Heart right ventricle (tissue), 16 donors: Measurements from ENCODE around the gene EXT2. TPM values are rescaled to one million over a fixed set of nuclear protein-coding genes. Genes with fewer than 3 reads are reported as not detected.

ENCODE experiments used
- ATAC-seq, 8 donors: fragments of 200-7000 bp; cut with Tn5 transposase; one replicate each; pipeline ENCODE4 v1.9.1; 2020; ENCODE audit warnings: mild to moderate bottlenecking in 8 of 8, moderate library complexity in 8 of 8, moderate number of reproducible peaks in 1 of 8
- DNase-seq, 2 donors: peaks; one replicate each; pipeline ENCODE4 v3.0.0-alpha.2; 2020
- H3K27ac ChIP-seq, 10 donors: fragments of 200-600 bp; sonication (generic) in 2 of 10; one replicate each; pipeline versions ENCODE4 v1.5.0 to v1.8.0; 2020 to 2022; ENCODE audit warnings: mild to moderate bottlenecking in 3 of 10
- H3K27me3 ChIP-seq, 7 donors: fragments of 200-600 bp; one replicate each; pipeline ENCODE4 v1.8.0; 2021 to 2022; ENCODE audit warnings: mild to moderate bottlenecking in 2 of 7
- H3K36me3 ChIP-seq, 9 donors: fragments of 200-600 bp; sonication (generic) in 1 of 9; one replicate each; pipeline versions ENCODE4 v1.5.0 to v1.8.0; 2020 to 2022; ENCODE audit warnings: mild to moderate bottlenecking in 2 of 9
- H3K4me1 ChIP-seq, 9 donors: fragments of 200-600 bp; sonication (generic) in 1 of 9; one replicate each; pipeline versions ENCODE4 v1.5.0 to v1.8.0; 2020 to 2022; ENCODE audit warnings: mild to moderate bottlenecking in 4 of 9
- H3K4me3 ChIP-seq, 10 donors: fragments of 200-600 bp; sonication (generic) in 2 of 10; one replicate each; pipeline versions ENCODE4 v1.5.0 to v1.8.0; 2020 to 2022; ENCODE audit warnings: mild to moderate bottlenecking in 7 of 10, moderate library complexity in 2 of 10
- H3K9me3 ChIP-seq, 11 donors: fragments of 200-600 bp in 10 of 11; sonication (generic) in 2 of 11; one replicate each; pipeline versions ENCODE4 v1.5.0 to v1.8.0; 2013 to 2022; ENCODE audit warnings: mild to moderate bottlenecking in 2 of 11, control low read depth in 1 of 11, moderate library complexity in 1 of 11
- CTCF ChIP-seq, 9 donors: fragments of 200-600 bp; sonication (generic) in 2 of 9; IDR thresholded peaks; one replicate each; pipeline versions ENCODE4 v1.5.0 to v1.8.0; 2021 to 2022; ENCODE audit warnings: antibody characterized with exemption in 9 of 9, mild to moderate bottlenecking in 5 of 9, moderate library complexity in 1 of 9
- WGBS, 2 donors: extraction: QIAGEN DNeasy Blood & Tissue Kit; methylation state at CpG; one replicate each; pipeline ENCODE4 v1.1.7; 2013; ENCODE audit warnings: inconsistent platforms in 1 of 2; 5-methylcytosine and 5-hydroxymethylcytosine counted together
- intact Hi-C, 10 donors: fragments of 100-400 bp; cut with DNase I; formaldehyde crosslinking; loops; one replicate each; pipeline versions ENCODE4 v1.11.1 to v1.14.2; 2022
- polyA plus RNA-seq, 2 donors: library from polyadenylated mRNA; stranded (reverse); fragments of 200-250 nt; gene quantifications; one replicate each; pipeline ENCODE4 v1.2.3, GENCODE V29; 2013
- total RNA-seq, 10 donors: library from RNA; stranded (reverse); fragmentation: NEBNext Ultra II Directional in 3 of 10; extraction: Animal tissue kit (Norgen Biotek cat#: 25700) in 3 of 10; gene quantifications; one replicate each; pipeline versions ENCODE4 v1.2.1 to v1.2.4, GENCODE V29; 2021 to 2023
- donor health status: Arrhythmogenic right ventricular cardiomyopathy.
- donor health status: ischemic (EF 13 %, LVEDD 7.1; RV severe dilation, severe dysfunction).
- donor health status: healthy with polysubstance abuse.
- donor health status: DM: no; HTN: yes; CAD: no.
- donor health status: DM: no; HTN: no; CAD: no.
- donor health status: ischemic (EF 25% LVEDD 6.9; RV normal size, moderate dysfunction).
- donor health status: ischemic (EF 25% LVEDD 5.7; RV mildly dilated, moderate dysfunction).
- donor health status: healthy.
- donor health status: DM: yes; HTN: yes; CAD: no.
- donor health status: Ischemic cardiomyopathy.
- donor health status: ischemic (EF 35%, LVEDD 5.7; RV mildly dilated, moderate dysfunction).
- donor health status: nonischemic (EF 11% LVEDD 7.7; RV severe dilation, severe dysfunction).
- donor health status: DM: yes; HTN: yes; CAD: no.
- donor health status: PGD.
- donor health status: ischemic (EF 29% LVEDD 5.4; RV normal size, mild dysfunction).
- donor health status: nonischemic (EF 23%, LVEDD 6.1; RV moderate dilation, normal function).

The EXT2 gene
- total and polyA plus RNA-seq, 12 donors: 18.7 to 35.1 (median 28.2) TPM

GRCh38 chr11:44219830-44220796 is 124.6 kb downstream of the EXT2 start:
- DNase-seq (no peak), ATAC-seq (no peak)
- Histone ChIP-seq H3K27ac (no peak overlapping the region), H3K4me3 (no peak overlapping the region), H3K4me1 (peaks cover 0 to 23% (median 4%) of the 10 kb centered on the region in 9 donors), H3K9me3 (no peaks in the 10 kb centered on the region), H3K27me3 (no peaks in the 10 kb centered on the region), H3K36me3 (peaks cover 0 to 5% (median 0%) of the 10 kb centered on the region in 9 donors)
- TF ChIP-seq CTCF (IDR thresholded peaks at IDR 0.05): no peak
- intact Hi-C loops: no loop called here
- 80 to 86% methylated on average over 4 of the region's 4 CpGs for WGBS, 2 donors

GRCh38 chr11:44221456-44221855 is 126.0 kb downstream of the EXT2 start:
- Histone ChIP-seq H3K27me3 (no peaks in the 10 kb centered on the region), H3K4me1 (peaks cover 0 to 37% (median 13%) of the 10 kb centered on the region in 9 donors), H3K4me3 (no peak overlapping the region), H3K27ac (no peak overlapping the region), H3K36me3 (peaks cover 0 to 5% (median 0%) of the 10 kb centered on the region in 9 donors), H3K9me3 (no peaks in the 10 kb centered on the region)
- TF ChIP-seq CTCF (IDR thresholded peaks at IDR 0.05): no peak
- DNase-seq (no peak), ATAC-seq (no peak)
- 63 to 75% methylated on average over 3 of the region's 3 CpGs for WGBS, 2 donors
- intact Hi-C loops: no loop called here

- H3K4me1 ChIP-seq: peaks cover 0 to 41% (median 14%) of the 10 kb centered on the region in 9 donors
These were observed 126.5 kb downstream of the EXT2 start for GRCh38 chr11:44221992-44222391.

GRCh38 chr11:44223238-44223637 is 127.8 kb downstream of the EXT2 start:
- intact Hi-C loops: no loop called here
- DNase-seq (no peak), ATAC-seq (peak in 2 of 8 donors; percentile 15 to 43)

More at GRCh38 chr11:44221992-44222391, 126.5 kb downstream of the EXT2 start:
- peaks cover 0 to 5% (median 0%) of the 10 kb centered on the region in 9 donors for H3K36me3 ChIP-seq
- DNase-seq (no peak), ATAC-seq (no peak)
- TF ChIP-seq CTCF (IDR thresholded peaks at IDR 0.05): no peak
- no peak overlapping the region for H3K27ac ChIP-seq
- H3K9me3 ChIP-seq: no peaks in the 10 kb centered on the region
- intact Hi-C loops: no loop called here
- 71 to 85% methylated on average over 2 of the region's 2 CpGs for WGBS, 2 donors
- no peaks in the 10 kb centered on the region for H3K27me3 ChIP-seq
- H3K4me3 ChIP-seq: no peak overlapping the region

More at GRCh38 chr11:44223238-44223637, 127.8 kb downstream of the EXT2 start:
- TF ChIP-seq CTCF (IDR thresholded peaks at IDR 0.05): no peak
- no peaks in the 10 kb centered on the region for H3K9me3 ChIP-seq
- H3K27me3 ChIP-seq: no peaks in the 10 kb centered on the region
- H3K27ac ChIP-seq: no peak overlapping the region
- no peak overlapping the region for H3K4me3 ChIP-seq
- peaks cover 0 to 41% (median 14%) of the 10 kb centered on the region in 9 donors for H3K4me1 ChIP-seq
- peaks cover 0 to 5% (median 0%) of the 10 kb centered on the region in 9 donors for H3K36me3 ChIP-seq
